EL (cell line): Measurements from ENCODE around the gene GPX1.
"Not testable (repeated sequence)": the region's sequence is repeated elsewhere in the genome, so short reads cannot be mapped to it uniquely, and the experiment has no call there.

Experiments
- DNase-seq: peaks from one replicate; pipeline ENCODE4 v3.0.0-alpha.2; 2016

Gene GPX1

DNA sequence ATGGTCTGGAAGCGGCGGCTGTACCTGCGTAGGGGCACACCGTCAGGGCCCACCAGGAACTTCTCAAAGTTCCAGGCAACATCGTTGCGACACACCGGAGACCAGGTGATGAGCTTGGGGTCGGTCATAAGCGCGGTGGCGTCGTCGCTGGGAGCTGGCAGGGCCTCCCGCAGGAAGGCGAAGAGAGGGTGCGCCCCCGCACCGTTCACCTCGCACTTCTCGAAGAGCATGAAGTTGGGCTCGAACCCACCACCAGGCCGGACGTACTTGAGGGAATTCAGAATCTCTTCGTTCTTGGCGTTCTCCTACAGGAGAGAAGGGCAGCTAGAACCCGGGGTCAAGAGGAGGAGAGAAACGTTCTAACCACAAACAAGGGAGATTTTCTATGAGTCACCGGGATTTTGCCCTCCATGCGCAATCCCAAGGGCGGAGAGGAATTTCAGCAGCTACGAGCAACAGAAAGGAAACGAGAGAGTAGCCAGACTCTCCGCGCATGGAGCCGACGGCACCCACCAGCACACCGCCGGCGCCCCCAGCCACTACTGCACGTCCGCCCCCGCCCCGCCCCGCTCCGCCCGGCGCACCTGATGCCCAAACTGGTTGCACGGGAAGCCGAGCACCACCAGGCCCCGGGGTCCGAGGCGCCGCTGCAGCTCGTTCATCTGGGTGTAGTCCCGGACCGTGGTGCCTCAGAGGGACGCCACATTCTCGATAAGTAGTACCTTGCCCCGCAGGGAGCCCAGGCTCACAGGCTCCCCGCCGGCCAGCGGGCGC is 523 bp downstream of the GPX1 start:
- peak; percentile 90 for DNase-seq

DNA sequence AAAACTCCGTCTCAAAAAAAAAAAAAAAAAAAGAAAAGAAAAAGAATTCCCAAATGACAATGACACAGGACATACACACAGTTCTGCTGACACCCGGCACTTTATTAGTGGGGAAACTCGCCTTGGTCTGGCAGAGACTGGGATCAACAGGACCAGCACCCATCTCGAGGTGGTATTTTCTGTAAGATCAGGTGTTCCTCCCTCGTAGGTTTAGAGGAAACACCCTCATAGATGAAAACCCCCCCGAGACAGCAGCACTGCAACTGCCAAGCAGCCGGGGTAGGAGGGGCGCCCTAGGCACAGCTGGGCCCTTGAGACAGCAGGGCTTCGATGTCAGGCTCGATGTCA is 1.1 kb downstream of the GPX1 start:
- not testable (repeated sequence) for DNase-seq

DNA sequence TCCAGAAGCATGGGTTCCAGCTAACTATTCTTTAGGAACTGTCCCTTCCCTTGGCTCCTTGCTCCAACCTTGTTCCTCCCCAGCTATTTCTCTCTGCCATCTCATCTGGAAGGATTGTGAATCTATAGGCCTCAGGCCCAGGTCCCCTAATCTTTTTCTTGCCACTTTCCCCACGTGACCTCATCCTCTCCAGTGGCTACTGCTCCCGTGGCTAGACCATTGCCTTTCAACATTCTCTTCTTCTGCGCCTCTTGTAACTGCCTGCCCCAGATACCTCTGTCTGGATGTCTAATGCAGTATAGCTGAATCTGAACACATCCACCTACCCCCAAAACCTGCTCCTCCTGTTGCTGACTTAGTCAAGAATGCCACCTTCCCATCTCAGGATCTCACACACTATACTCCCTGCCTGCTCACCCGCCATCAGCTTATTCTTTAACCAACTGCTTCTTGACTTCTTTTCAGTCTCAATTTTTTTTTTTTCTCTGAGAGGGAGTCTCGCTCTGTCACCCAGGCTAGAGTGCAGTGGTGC is 5.2 kb downstream of the GPX1 start:
- no peak for DNase-seq

DNA sequence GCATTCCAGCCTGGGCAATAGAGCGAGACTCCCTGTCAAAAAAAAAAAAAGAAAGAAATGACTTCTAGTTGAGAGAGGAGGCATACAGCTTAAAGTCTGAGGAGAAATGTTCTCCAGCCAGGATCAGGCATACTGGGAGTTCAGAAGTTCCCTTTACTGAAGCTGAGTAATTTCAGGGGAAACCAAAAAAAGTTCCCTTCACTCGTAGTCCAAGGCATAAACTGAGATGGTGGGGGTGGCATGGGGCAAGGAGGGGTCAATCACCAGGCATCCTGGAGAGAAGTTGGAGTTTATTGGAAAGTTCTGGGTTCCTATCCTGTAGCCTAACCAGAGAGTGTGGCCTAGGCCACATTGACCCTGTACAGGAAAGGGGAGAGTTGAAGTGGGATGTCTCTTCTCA is 5.9 kb downstream of the GPX1 start:
- no peak for DNase-seq

DNA sequence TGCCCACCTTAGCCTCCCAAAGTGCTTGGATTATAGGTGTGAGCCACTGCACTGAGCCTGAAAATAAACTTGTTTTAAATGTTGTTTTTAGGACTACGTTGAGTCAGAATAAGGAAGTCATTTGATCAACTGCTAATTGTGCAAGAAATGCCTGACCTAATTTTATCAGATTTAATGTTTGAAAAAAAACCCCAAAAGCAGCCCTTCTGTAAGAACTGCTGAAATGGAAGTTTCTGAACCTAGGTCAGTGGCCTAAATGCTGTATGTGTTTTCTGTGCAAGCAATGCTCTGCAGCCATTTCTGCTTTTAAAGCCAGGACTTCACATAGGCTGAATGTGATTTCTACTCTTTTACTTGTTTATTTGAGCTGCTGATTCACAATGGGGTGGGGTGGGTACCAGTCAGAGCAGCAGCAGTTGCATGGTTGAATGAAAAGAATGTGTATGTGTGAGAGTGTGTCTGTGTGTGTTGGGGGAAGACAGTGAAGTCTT is 6.6 kb downstream of the GPX1 start:
- DNase-seq: peak; percentile 81

DNA sequence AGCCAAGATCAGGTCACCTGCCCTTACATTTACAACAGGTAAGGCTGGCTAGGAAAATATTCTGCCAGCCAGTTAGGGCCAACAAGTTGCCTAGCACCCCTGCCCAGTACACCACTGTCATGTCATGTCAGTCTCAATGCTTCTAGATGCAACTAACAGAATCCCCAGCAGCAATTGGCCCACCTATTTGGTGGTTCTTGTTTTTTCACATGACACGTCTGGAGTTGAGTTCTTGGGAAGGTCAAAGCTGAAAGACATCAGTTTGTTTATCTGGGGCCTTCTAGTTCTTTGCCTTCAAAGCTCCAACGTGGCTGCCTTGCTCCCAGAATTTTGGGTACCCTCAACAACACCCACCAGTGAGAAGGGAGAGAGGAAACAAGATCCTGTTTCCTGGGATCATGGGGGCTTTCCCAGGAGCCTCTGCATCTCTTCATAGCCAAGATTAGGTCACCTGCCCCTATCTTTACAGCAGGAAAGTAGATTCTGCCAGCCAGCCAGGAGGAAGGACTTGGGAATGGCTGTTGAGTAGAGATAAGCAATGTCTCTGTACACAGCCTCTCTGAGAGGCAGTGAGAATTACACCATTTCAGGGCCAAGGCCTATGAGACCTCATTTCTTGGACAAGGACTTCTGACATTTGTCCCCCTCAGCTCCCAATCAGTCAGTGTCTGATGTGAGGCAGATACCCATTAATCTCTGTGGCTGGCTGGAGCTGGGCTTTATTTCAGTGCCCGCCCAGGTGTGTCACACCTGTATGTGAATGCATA is 8.6 kb downstream of the GPX1 start:
- no peak for DNase-seq

DNA sequence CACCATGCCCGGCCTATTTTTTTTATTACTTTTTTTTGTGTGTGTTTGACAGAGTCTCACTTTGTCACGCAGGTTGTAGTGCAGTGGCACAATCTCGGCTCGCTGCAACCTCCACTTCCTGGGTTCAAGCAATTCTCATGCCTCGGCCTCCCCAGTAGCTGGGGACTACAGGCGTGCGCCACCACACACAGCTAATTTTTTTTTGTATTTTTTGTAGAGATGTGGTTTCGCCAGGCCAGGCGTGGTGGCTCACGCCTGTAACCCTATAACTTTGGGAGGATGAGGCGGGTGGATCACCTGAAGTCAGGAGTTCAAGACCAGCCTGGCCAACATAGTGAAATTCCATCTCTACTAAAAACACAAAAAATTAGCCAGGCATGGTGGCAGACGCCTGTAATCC is 9.8 kb downstream of the GPX1 start:
- DNase-seq: not testable (repeated sequence)

DNA sequence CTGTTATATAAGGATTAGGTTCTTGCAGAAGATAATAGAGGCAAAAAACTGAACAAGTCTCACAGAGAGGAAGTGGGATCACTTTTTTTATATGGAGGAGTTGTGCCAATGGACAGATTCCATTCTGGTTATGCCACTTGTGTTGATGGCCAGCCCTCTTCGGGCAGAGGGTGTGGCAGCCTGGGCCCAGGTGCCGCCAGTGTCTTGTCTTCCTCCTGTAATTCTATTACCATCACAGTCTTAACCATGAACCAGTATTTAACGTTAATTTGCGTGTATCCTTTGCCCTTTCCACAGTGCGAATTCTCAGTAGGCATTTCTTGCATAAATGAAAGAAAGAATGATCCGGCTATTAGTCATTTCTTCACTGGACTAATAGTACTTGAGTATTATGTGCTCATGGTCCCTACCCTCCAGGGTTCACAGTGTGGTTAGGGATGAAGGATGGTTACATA is 11.3 kb downstream of the GPX1 start:
- peak; percentile 68 for DNase-seq

DNA sequence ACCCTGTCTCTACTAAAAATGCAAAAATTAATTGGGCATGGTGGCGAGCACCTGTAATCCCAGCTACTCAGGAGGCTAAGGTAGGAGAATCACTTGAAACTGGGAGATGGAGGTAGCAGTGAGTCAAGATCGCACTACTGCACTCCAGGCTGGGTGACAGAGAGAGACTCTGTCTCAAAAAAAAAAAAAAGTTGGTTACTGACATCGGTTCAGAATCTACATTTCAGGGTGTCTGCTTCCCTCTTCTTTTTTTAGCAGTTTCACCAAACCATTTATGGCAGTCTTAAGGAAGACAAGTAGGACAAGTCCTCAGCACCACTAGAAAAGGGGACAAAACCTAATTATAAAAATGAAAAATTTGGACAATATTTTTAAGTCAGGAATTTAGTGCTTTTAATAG is 15.0 kb downstream of the GPX1 start:
- DNase-seq: no peak

DNA sequence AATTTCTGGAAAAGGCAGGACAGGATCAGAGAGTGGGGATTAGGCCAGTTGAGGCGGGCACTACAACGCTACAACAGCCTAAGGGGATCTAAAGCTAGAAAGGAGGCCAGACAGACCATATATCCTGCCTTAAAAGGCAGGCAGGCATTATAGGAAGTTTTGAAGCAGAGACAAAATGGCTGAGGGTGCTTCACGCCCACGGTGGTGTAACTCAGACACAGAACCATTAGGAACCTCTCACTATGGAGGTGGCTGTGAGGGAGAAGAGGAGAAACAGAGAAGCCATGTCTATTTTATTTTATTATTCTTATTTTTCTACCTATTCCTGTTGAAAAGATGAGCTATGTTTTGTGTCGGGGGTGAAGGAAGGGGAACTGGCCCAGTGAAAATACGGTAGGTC is 16.2 kb downstream of the GPX1 start:
- DNase-seq: no peak

DNA sequence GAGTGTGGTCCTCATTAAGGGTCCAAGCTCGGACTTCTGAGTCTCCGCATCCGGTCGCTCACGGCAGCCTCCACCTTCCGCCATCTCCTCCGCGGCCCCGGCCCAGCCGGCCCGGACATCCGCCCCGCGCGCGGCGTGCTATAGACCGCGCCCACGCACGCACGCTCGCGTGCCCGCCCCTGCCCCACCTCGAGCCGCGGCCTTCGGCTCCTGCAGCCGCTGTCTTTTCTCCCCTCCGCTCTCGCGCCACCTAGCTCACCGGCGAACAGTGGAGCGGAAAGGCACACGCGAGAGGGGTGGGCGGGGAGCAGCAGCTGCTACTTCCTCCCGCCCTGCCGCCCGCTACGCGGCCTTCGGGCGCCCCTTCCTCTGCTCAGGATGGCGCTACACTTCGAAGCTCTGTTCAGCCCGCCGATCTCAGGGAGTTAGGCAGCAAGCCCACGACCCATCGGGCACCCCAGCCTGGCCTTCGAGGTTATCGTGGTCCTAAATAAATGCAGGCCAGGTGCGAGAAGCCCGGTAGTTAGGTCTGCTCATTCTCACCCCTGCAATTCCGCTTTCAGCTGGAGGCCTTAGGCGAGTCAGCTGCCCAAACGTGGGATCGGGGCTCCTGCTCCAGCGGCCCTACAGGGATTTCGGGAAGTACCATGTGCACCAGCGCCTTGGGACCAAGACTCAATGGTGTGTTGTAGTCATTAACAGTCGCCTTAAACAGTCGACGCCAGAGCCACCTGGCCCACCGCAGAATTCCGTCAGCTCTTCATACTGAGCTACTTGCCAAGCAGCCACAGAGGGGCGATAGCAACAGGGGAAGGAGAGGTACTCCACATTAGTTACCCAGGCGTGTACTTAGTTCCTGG is 18.0 kb downstream of the GPX1 start, which contains the start of gene USP4:
TSS of gene USP4 (minus strand) at position 113 of the 860 bp plus-strand sequence. CDS start at position 84, 29 bp downstream.
- peak; percentile 91 for DNase-seq

DNA sequence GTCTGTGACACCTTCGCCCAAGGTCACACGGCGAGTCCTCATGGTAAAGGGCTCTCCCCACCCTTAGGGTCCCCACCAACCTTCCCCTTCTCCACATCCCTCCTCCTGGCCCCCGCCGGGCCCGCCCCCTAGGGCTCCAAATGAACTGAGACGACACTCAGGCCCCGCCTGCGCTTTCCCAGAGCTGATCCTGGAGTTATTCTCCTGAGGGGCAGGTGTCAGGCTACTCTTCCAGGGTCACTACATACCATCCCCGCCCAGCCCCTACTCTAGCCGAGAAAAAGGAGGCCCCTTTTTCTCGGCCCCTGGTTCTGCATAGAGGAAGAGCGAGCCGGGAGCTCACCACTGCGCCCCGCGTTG is 18.6 kb downstream of the GPX1 start:
- DNase-seq: no peak

DNA sequence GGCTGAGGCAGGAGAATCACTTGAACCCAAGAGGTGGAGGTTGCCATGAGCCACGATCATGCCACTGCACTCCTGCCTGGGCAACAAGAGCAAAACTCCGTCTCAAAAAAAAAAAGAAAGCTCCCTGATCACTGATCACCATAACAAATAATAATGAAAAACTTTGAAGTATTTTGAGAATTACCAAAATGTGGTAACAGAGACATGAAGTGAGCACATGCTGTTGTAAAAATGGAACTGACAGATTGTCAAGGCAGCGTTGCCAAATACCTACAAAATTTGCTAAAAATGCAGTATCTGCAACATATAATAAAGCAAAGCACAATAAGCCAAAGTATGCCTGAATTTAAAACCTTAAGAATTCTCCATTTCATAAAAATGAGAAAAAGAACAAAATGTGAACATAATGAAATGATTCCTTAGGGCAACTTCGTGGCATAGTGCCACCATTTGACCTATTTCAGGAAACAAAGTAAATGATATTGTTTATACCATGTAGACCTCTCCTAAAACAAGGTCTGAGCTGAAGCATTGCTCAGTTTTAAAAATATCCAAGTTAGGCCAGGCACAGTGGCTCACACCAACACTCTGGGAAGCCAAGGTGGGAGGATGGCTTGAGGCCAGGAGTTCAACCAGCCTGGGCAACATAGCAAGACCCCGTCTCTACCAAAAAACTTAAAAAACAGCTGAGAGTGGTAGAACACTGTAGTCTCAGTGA is 24.1 kb downstream of the GPX1 start:
- no peak for DNase-seq

DNA sequence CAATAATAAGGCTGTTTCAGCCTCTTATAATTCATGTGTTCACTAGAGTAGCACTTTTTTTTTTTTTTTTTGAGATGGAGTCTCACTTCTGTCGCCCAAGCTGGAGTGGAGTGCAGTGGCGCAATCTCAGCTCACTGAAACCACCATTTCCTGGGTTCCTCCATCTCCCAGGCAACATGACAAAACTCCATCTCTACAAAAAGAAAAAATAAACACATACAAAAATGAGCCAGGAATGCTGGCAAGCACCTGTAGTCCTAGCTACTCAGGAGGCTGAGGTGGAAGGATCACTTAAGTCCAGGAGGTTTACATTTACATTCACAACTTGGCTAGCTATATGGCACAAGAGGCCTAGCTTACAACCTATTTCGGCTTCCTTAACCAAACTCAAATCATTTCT is 25.1 kb downstream of the GPX1 start:
- DNase-seq: no peak

DNA sequence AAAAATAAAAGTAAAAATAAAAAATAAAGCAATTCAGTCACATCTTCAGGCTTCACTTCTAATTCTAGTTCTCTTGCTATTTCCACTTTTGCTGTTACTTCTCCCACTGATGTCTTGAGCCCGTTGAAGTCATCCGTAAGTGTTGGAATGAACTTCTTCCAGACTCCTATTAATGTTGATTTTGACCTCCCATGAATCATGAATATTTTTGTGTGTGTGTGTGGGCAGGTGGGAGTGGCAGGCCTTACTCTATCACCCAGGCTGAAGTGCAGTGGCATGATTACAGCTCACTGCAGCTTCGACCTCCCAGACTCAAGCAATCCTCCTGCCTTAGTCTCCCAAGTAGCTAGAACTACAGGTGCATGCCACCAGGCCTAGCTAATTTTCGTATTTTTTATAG is 29.0 kb downstream of the GPX1 start:
- DNase-seq: no peak

DNA sequence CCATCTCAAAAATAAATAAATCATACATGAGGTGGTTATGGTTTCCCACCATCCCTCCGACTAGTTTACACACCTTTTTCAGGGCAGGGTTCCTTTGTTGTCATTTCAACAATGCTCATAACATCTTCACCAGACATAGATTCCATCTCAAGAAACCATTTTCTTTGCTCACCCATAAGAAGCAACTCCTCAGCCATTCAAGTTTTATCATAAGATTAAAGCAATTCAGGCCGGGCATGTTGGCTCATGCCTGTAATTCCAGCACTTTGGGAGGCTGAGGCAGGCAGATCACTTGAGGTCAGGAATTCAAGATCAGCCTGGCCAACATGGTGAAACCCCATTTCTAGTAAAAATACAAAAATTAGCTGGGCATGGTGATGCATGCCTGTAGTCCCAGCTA is 29.8 kb downstream of the GPX1 start:
- not testable (repeated sequence) for DNase-seq

DNA sequence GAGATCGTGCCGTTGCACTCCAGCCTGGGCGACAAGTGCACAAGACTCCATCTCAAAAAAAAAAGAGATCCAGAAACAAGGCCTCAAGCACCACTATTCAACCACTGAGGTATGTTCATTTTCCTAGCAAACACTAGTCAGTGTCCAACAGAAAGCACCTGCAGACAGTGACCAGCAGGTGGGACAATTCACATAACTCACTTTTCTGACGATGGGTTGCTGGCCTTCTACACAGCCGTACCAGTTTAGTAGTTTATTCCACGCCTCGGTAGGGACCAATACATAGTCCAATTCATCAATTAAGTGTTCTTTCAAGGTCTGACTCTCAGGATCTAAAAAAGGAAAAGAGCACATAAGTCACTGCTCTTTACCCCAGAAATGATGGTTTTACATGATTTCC is 30.7 kb downstream of the GPX1 start:
- DNase-seq: no peak

DNA sequence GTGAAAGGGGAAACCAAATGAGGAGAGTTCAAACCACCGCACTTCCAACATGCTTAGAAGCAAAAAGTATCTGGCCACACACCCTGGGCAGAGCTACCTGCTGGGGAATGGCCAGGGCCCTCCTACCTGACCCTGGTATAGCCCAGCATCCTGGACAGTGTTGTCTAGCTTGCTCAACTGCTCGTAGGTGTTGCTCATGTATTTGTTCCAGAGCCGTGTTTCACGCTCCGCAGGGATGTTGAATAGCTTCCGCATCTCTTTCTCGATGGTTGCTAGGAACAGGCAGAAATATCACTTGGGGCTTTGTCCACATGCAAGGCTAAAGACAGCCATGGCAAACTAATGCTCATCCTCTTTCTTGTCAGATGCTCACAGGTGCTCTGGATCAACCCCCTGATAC is 33.4 kb downstream of the GPX1 start:
- no peak for DNase-seq

DNA sequence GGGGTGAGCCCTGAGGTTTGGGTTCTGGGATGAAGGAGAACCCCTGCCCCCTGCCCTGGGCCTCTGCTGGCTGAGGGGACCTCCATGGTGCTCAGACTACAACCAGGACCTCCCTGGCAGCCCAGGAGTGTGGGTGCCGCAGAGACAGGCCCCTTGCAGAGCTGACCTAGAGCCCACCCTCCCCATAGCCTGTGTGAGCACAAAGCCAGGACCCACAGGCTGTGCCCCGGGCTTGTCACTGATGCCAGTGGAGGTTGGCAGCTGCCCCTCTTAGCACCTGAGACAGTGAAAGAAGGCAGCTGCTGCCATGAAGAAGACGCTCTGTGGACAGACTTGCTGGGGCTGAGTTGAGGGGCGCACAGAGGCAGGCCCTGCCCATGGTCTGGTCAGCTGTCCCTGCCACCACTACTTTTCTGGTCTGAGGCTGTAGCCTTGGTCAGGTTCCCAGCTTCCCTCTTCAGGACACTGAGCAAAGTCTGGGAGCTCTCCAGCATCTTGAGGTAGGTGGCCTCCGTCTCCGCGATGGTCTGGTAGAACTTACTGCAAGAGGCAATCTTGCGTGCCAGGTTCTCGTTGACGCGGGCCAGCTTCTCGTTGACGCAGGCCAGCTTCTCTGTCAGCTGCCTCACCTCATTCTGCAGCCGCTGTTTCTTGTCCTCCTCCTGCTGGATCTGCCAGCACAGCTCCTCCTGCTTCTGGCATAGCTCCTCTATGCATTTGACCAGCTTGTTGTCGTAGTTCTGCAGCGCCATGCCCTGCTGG is 41.3 kb downstream of the GPX1 start:
- no peak for DNase-seq

DNA sequence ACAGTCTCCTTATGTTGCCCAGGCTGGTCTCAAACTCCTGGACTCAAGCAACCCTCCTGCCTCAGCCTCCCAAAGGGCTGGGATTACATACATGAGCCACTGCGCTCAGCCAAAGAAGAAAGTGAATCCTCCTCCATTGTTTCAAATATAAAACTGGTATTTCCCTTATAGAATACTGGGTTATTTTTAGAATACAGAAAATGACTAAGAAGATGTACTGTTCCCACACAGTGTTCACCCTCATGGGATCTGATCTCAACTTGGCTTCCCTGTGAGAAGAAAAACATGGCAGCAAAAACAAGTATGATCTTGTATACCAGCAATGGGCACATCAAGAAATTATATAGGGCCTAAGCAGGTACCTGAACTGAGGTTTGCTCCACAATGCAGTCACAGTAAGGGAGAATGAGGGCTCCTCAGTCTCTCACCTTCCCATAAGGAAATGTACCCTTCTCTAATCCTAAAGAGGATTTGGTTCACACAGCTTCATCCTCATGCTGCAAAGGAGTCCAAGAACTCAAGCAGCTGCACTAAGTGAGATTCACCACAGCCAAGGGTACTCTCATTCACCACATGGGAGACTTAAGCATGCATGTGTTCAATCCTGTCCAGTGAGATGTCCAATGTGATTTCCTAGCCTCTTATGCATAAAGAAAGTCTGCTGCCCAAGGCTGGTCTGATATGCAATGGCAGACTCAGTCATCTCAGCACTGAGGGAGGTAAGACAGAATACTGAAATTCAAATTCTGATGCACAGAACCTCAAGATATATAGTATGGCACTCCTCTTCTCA is 44.1 kb downstream of the GPX1 start:
- DNase-seq: no peak

DNA sequence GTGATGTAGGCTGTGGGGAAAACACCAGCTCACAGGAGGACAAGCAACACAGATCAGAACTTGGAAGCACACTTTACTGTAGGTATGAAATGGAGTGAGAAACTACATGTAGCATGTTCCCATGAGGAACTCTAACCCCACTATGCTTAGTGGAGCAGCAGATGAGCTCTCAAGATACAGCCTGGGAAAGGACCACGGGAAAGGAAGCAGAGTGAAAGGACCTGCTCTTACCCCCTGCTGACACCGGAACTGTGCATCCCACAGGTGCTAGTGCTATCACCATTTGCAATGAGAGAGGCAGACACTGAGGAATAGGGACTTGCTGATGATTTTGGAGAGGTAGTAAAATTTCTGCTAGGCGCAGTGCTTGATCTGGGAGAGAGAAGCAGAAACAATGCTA is 46.9 kb downstream of the GPX1 start:
- DNase-seq: no peak
